B cell (primary cell): ENCODE results near the gene B3GAT3. TPM values are rescaled to one million over a fixed set of nuclear protein-coding genes. Genes with fewer than 3 reads are reported as not detected.

Experiments used
- ATAC-seq: fragments of 200-7000 bp; cut with Tn5 transposase; one replicate; pipeline ENCODE4 v1.10.0; 2021; ENCODE audit warnings: low read depth, mild to moderate bottlenecking, moderate number of reproducible peaks, moderate library complexity
- CTCF ChIA-PET: fragments of 350-600 bp; sonication (Branson Sonifier 250); formaldehyde crosslinking; loops from one replicate; lab custom pipeline; 2021; ENCODE audit warnings: antibody characterized with exemption, inconsistent platforms; lab: Charles Lee
- POLR2A ChIA-PET: fragments of 350-600 bp; sonication (Branson Sonifier 250); formaldehyde crosslinking; loops from one replicate; lab custom pipeline; 2021; ENCODE audit warnings: antibody characterized with exemption; lab: Charles Lee
- DNase-seq: peaks from one replicate; pipeline ENCODE4 v3.0.0; 2013
- H2AFZ ChIP-seq: 2 replicates; pipeline ENCODE4 v1.6.1; 2012; ENCODE audit warnings: mild to moderate bottlenecking, low read depth, low read length; ENCODE audit not compliant: insufficient read depth, poor library complexity, severe bottlenecking
- H3K27ac ChIP-seq, 2 donors: 1 replicate in 1 of 2; 2 replicates in 1 of 2; pipeline ENCODE4 v1.5.1; 2012 to 2013; ENCODE audit warnings: low read length in 2 of 2, mild to moderate bottlenecking in 2 of 2, moderate library complexity in 1 of 2
- H3K27me3 ChIP-seq, 4 experiments: fragments of 200-600 bp in 1 of 4; sonication (generic) in 1 of 4; replicated peaks in 1 of 4; 1 replicate in 2 of 4; 2 replicates in 2 of 4; pipeline versions ENCODE4 v1.6.1 to v1.7.0; 2013 to 2016; ENCODE audit warnings: low read length in 3 of 4, mild to moderate bottlenecking in 2 of 4, mixed read lengths in 1 of 4, moderate library complexity in 1 of 4; ENCODE audit not compliant: insufficient read depth in 4 of 4, control insufficient read depth in 3 of 4; ENCODE audit errors: control extremely low read depth in 1 of 4
- H3K36me3 ChIP-seq, 2 experiments: replicated peaks in 1 of 2; 1 replicate in 1 of 2; 2 replicates in 1 of 2; pipeline versions ENCODE4 v1.6.1 to v1.7.1; 2013; ENCODE audit warnings: low read length in 1 of 2; ENCODE audit not compliant: insufficient read depth in 2 of 2, control insufficient read depth in 1 of 2; ENCODE audit errors: control extremely low read depth in 1 of 2, extremely low read depth in 1 of 2
- H3K4me1 ChIP-seq, 2 donors: fragments of 200-600 bp in 1 of 2; sonication (generic) in 1 of 2; 1 replicate in 1 of 2; 2 replicates in 1 of 2; pipeline versions ENCODE4 v1.5.1 to v1.6.1; 2013 to 2017; ENCODE audit warnings: low read length in 2 of 2; ENCODE audit not compliant: control insufficient read depth in 2 of 2, insufficient read depth in 2 of 2
- H3K4me2 ChIP-seq: replicated peaks from 2 replicates; pipeline ENCODE3; 2012; ENCODE audit warnings: mild to moderate bottlenecking, low read depth, low read length; ENCODE audit not compliant: poor library complexity, severe bottlenecking
- H3K4me3 ChIP-seq, 5 experiments: fragments of 200-600 bp in 1 of 5; sonication (generic) in 1 of 5; 1 replicate in 3 of 5; 2 replicates in 2 of 5; pipeline versions ENCODE4 v1.5.1 to v1.7.0; 2011 to 2016; ENCODE audit warnings: low read length in 4 of 5, mild to moderate bottlenecking in 4 of 5, low read depth in 2 of 5, control low read depth in 1 of 5, moderate library complexity in 1 of 5; ENCODE audit not compliant: insufficient read depth in 1 of 5; ENCODE audit errors: control extremely low read depth in 1 of 5, extremely low read depth in 1 of 5
- H3K79me2 ChIP-seq: fragments of 200-600 bp; sonication (generic); one replicate; pipeline ENCODE4 v1.6.0; 2016; ENCODE audit warnings: low read length; ENCODE audit not compliant: control insufficient read depth, insufficient read depth
- H3K9ac ChIP-seq: fragments of 200-600 bp; sonication (generic); 2 replicates; pipeline ENCODE4 v1.6.1; 2017; ENCODE audit warnings: mild to moderate bottlenecking, low read length, moderate library complexity
- H3K9me3 ChIP-seq, 3 donors: one replicate each; pipeline versions ENCODE4 v1.6.1 to v1.7.1; 2013; ENCODE audit warnings: low read length in 2 of 3; ENCODE audit not compliant: control insufficient read depth in 2 of 3, insufficient read depth in 1 of 3; ENCODE audit errors: control extremely low read depth in 1 of 3
- H4K20me1 ChIP-seq: 2 replicates; pipeline ENCODE4 v1.6.0; 2012; ENCODE audit warnings: mild to moderate bottlenecking, low read length; ENCODE audit not compliant: insufficient read depth, control insufficient read depth, poor library complexity, severe bottlenecking
- H3K27ac Mint-ChIP-seq: one replicate; pipeline ENCODE4 v1.8.0; 2021; ENCODE audit warnings: mixed read lengths
- H3K27me3 Mint-ChIP-seq: one replicate; pipeline ENCODE4 v1.8.0; 2021; ENCODE audit warnings: mixed read lengths
- H3K4me1 Mint-ChIP-seq: one replicate; pipeline ENCODE4 v1.8.0; 2021; ENCODE audit warnings: mixed read lengths
- H3K4me3 Mint-ChIP-seq: one replicate; pipeline ENCODE4 v1.8.0; 2021; ENCODE audit warnings: mixed read lengths
- H3K9me3 Mint-ChIP-seq: one replicate; pipeline ENCODE4 v1.8.0; 2022; ENCODE audit warnings: mixed read lengths; ENCODE audit not compliant: insufficient read depth
- EZH2 ChIP-seq: IDR thresholded peaks from 2 replicates; pipeline ENCODE4 v1.6.1; 2012; ENCODE audit warnings: borderline replicate concordance, low read depth, mild to moderate bottlenecking, moderate library complexity, low read length; ENCODE audit not compliant: insufficient read depth, poor library complexity, severe bottlenecking
- WGBS: methylation state at CpG from one replicate; pipeline ENCODE4 v1.1.5; 2013; ENCODE audit warnings: missing lambda C conversion rate; ENCODE audit not compliant: insufficient coverage; 5-methylcytosine and 5-hydroxymethylcytosine counted together
- intact Hi-C: fragments of 100-400 bp; cut with micrococcal nuclease; formaldehyde crosslinking; loops from one replicate; pipeline ENCODE4 v1.10.0; 2022
- polyA plus RNA-seq: library from polyadenylated mRNA; depleted of rRNA; stranded (reverse); fragments of >200 nt; gene quantifications from 2 replicates; pipeline ENCODE4 v1.2.3, GENCODE V29; 2012
- total RNA-seq, 2 donors: library from RNA; stranded (reverse); fragments of 120-200 nt in 1 of 2; gene quantifications; 1 replicate in 1 of 2; 2 replicates in 1 of 2; pipeline versions ENCODE4 v1.2.3 to v1.2.4, GENCODE V29; 2013 to 2022
- TF ChIP-seq, protein P1 (sequence below): fragments of 200-600 bp; IDR thresholded peaks from one replicate; pipeline ENCODE4 v1.8.0; 2022; ENCODE audit warnings: antibody characterized with exemption, mild to moderate bottlenecking

B3GAT3 gene
- total and polyA plus RNA-seq, 2 donors (not counting 1 experiment from before 2014, with no cell fraction given) = 66.6 to 89.3 TPM

DNA sequence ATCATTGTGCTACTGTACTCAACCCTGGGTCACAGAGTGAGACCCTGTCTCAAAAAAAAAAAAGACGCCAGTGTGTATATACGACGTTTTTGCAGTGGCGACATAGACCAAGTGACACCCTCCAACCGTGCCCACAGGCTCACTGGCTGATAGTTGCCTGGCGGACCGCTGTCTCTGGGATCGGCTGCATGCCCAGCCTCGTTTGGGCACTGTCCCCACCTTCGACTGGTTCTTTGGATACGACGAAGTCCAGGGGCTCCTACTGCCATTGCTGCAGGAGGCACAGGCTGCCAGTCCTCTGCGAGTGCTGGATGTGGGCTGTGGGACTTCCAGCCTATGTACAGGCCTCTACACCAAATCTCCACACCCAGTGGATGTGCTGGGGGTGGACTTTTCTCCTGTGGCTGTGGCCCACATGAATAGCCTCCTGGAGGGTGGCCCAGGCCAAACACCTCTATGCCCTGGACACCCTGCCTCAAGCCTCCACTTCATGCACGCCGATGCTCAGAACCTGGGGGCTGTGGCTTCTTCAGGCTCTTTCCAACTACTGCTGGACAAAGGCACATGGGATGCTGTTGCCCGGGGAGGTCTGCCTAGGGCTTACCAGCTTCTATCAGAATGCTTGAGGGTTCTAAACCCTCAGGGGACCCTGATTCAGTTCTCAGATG, 44.6 kb upstream of the B3GAT3 start:
- intact Hi-C loops = no loop called here
- no peak for ATAC-seq
- WGBS = 63% methylated on average over 15 of the region's 16 CpGs
- Mint-ChIP-seq H3K4me3 (peak overlapping the region; percentile 97), H3K4me1 (peaks cover 57% of the 10 kb centered on the region), H3K9me3 (no peaks in the 10 kb centered on the region), H3K27ac (peak overlapping the region; percentile 56), H3K27me3 (no peaks in the 10 kb centered on the region)
- H3K27me3 ChIP-seq = no peaks in the 10 kb centered on the region
- peaks cover 21 to 41% of the 10 kb centered on the region in 2 donors for H3K4me1 ChIP-seq
- peak overlapping the region; percentile 36 to 98 (median 83) for H3K4me3 ChIP-seq
- ChIA-PET POLR2A (interaction anchor here (0.8 to 3.3 kb wide), 14 partner anchors 8 to 105 kb away, joined by 3 to 62 read pairs (median 6); partner anchors contain the start of genes B3GAT3, EEF1G, GANAB and HNRNPUL2), CTCF (interaction anchor here (1.4 to 2.0 kb wide), 2 partner anchors 75 kb away, joined by 7 read pairs; partner anchors contain the start of gene TUT1)
- TF ChIP-seq, protein P1, sequence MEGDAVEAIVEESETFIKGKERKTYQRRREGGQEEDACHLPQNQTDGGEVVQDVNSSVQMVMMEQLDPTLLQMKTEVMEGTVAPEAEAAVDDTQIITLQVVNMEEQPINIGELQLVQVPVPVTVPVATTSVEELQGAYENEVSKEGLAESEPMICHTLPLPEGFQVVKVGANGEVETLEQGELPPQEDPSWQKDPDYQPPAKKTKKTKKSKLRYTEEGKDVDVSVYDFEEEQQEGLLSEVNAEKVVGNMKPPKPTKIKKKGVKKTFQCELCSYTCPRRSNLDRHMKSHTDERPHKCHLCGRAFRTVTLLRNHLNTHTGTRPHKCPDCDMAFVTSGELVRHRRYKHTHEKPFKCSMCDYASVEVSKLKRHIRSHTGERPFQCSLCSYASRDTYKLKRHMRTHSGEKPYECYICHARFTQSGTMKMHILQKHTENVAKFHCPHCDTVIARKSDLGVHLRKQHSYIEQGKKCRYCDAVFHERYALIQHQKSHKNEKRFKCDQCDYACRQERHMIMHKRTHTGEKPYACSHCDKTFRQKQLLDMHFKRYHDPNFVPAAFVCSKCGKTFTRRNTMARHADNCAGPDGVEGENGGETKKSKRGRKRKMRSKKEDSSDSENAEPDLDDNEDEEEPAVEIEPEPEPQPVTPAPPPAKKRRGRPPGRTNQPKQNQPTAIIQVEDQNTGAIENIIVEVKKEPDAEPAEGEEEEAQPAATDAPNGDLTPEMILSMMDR = no peak
- TF ChIP-seq EZH2 = no peak
- DNase-seq = no peak
- peaks cover 62% of the 10 kb centered on the region for H3K79me2 ChIP-seq
- peaks cover 4 to 19% of the 10 kb centered on the region in 2 experiments for H3K36me3 ChIP-seq
- H3K9ac ChIP-seq = peak overlapping the region; percentile 82
- peak overlapping the region; percentile 78 for H3K4me2 ChIP-seq
- H2AFZ ChIP-seq = no peak overlapping the region
- H4K20me1 ChIP-seq = peaks cover 9% of the 10 kb centered on the region
- peak overlapping the region in 1 of 2 donors; percentile 81 for H3K27ac ChIP-seq
- H3K9me3 ChIP-seq = no peaks in the 10 kb centered on the region
